Activated naive CD8-positive, alpha-beta T cell treated with anti-CD3 and anti-CD28 coated beads, Interleukin-2, amount 50 U/mL, for 24 hours (primary cell): ENCODE data around the gene ELN.

Source experiments
- ATAC-seq: fragments of 150-1000 bp; cut with Tn5 transposase; one replicate; pipeline ENCODE4 v1.10.0; 2021
- DNase-seq: peaks from one replicate; pipeline ENCODE4 v3.0.0; 2021
- H3K27ac Mint-ChIP-seq: one replicate; pipeline ENCODE4 v1.8.0; 2021; ENCODE audit warnings: mild to moderate bottlenecking, mixed read lengths
- H3K27me3 Mint-ChIP-seq: one replicate; pipeline ENCODE4 v1.8.0; 2021; ENCODE audit warnings: mixed read lengths
- H3K36me3 Mint-ChIP-seq: one replicate; pipeline ENCODE4 v1.8.0; 2021; ENCODE audit warnings: low read depth, mixed read lengths
- H3K4me1 Mint-ChIP-seq: one replicate; pipeline ENCODE4 v1.8.0; 2021; ENCODE audit warnings: mixed read lengths
- H3K4me3 Mint-ChIP-seq: one replicate; pipeline ENCODE4 v1.8.0; 2021; ENCODE audit warnings: mild to moderate bottlenecking, moderate library complexity, mixed read lengths
- H3K9me3 Mint-ChIP-seq: one replicate; pipeline ENCODE4 v1.8.0; 2021; ENCODE audit warnings: mixed read lengths

Gene ELN

GRCh38 chr7:74025730-74026129 is 2.2 kb upstream of the ELN start:
- H3K27me3 Mint-ChIP-seq = peaks cover 44% of the 10 kb centered on the region
- H3K27ac Mint-ChIP-seq = no peak overlapping the region
- no peaks in the 10 kb centered on the region for H3K36me3 Mint-ChIP-seq

GRCh38 chr7:74026406-74026902 is 1.5 kb upstream of the ELN start:
- ATAC-seq = no peak
- H3K36me3 Mint-ChIP-seq = no peaks in the 10 kb centered on the region
- H3K4me3 Mint-ChIP-seq = no peak overlapping the region
- peaks cover 44% of the 10 kb centered on the region for H3K27me3 Mint-ChIP-seq
- no peak for DNase-seq
- H3K27ac Mint-ChIP-seq = no peak overlapping the region
- peaks cover 10% of the 10 kb centered on the region for H3K4me1 Mint-ChIP-seq
- no peaks in the 10 kb centered on the region for H3K9me3 Mint-ChIP-seq

More at GRCh38 chr7:74025730-74026129, 2.2 kb upstream of the ELN start:
- ATAC-seq (no peak), DNase-seq (no peak)
- peaks cover 10% of the 10 kb centered on the region for H3K4me1 Mint-ChIP-seq
- H3K4me3 Mint-ChIP-seq = no peak overlapping the region
- H3K9me3 Mint-ChIP-seq = no peaks in the 10 kb centered on the region

DNA sequence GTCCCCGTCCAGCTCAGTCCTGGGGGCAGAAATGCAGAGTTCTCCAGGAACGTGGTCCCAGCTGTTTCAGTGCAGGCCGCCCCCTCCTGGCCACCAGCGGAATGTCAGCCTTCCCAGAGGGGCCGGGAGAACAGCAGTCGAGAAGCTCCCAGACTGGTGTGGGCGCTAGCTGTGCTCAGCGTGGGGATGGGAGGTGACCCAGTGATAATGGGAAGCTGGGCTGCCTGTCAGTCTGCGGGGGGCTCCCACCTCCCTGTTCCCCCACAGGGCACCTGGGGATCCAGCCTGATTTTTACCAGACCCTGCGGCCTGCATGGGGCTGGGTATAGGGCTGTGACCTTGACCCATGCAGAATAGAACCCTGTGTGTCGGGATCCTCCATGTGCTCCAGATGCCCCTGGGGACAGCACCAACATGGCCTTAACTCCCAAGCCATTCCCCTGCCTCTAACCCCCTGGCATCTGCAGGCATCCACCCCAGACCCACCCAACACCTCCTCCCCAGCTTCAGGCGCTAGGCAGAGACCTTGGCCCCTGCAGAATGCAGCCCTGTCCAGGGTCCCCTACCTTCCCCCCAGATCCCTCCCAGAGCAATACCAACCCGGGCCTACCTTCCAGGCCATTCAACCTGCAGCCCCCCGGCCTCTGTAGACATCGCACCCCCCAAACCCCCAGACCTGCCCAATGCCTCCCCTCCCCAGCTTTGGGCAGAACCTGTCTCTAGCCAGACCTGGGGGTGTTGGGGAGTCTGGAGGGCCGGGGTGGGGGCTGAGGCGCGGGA is 880 bp upstream of the ELN start:
- Mint-ChIP-seq H3K9me3 (no peaks in the 10 kb centered on the region), H3K4me3 (no peak overlapping the region), H3K27me3 (peaks cover 43% of the 10 kb centered on the region), H3K36me3 (no peaks in the 10 kb centered on the region), H3K4me1 (peaks cover 10% of the 10 kb centered on the region), H3K27ac (no peak overlapping the region)
- DNase-seq = peak; percentile 75
- ATAC-seq = peak; percentile 52

- Mint-ChIP-seq H3K4me1 (peaks cover 10% of the 10 kb centered on the region), H3K4me3 (no peak overlapping the region), H3K9me3 (no peaks in the 10 kb centered on the region), H3K27me3 (peaks cover 47% of the 10 kb centered on the region), H3K36me3 (no peaks in the 10 kb centered on the region), H3K27ac (no peak overlapping the region)
- DNase-seq = no peak
- ATAC-seq = no peak
Measured at GRCh38 chr7:74028321-74028838, 407 bp downstream of the ELN start.

DNA sequence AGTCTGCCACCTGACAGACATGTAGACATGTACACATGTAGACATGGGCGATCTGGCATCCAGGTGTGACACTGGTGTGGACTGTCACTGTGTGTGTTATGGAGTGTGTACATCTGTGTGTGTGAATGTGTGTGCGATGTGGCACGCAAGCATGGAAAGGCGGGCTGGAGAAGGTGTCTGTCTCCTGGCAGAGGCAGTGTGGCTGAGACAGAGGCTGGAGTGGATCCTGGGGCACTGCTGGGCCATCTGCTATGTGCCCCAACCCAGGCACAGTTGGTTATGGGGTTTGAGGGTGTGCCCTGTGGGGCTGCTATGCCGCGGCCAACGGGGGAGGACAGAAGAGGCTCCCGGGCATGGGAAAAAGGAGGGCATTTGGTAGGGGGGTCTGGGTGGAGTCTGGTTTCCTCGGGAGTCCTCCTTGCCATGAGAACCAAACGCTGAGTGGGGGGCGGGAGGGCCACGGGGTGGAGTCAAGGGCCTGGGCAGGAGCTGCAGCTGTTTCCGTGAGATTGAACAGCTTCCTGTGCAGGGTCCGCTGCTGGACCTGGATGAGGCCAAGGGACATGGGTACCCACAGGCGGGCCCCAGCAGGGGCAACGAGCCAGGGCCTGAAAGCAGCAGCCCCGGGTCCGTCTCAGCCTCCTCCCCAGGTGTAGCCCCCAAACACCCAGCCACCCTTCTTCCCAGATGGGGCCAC is 1.3 kb downstream of the ELN start:
- no peak overlapping the region for H3K27ac Mint-ChIP-seq
- peaks cover 43% of the 10 kb centered on the region for H3K27me3 Mint-ChIP-seq
- H3K36me3 Mint-ChIP-seq = no peaks in the 10 kb centered on the region
- DNase-seq (no peak), ATAC-seq (no peak)
- no peaks in the 10 kb centered on the region for H3K9me3 Mint-ChIP-seq
- H3K4me3 Mint-ChIP-seq = no peak overlapping the region
- H3K4me1 Mint-ChIP-seq = peaks cover 10% of the 10 kb centered on the region

GRCh38 chr7:74029991-74030415 is 2.0 kb downstream of the ELN start:
- peaks cover 39% of the 10 kb centered on the region for H3K27me3 Mint-ChIP-seq
- H3K36me3 Mint-ChIP-seq = no peaks in the 10 kb centered on the region
- no peak overlapping the region for H3K4me3 Mint-ChIP-seq
- H3K27ac Mint-ChIP-seq = no peak overlapping the region
- no peaks in the 10 kb centered on the region for H3K9me3 Mint-ChIP-seq
- no peak for ATAC-seq
- H3K4me1 Mint-ChIP-seq = peaks cover 10% of the 10 kb centered on the region
- DNase-seq = no peak

GRCh38 chr7:74030861-74031260 is 2.9 kb downstream of the ELN start:
- DNase-seq (no peak), ATAC-seq (no peak)
- Mint-ChIP-seq H3K4me1 (peaks cover 10% of the 10 kb centered on the region), H3K4me3 (no peak overlapping the region), H3K27me3 (peaks cover 30% of the 10 kb centered on the region), H3K36me3 (no peaks in the 10 kb centered on the region), H3K9me3 (no peaks in the 10 kb centered on the region), H3K27ac (no peak overlapping the region)

GRCh38 chr7:74031403-74032190 is 3.6 kb downstream of the ELN start:
- Mint-ChIP-seq H3K36me3 (no peaks in the 10 kb centered on the region), H3K27ac (no peak overlapping the region), H3K4me3 (no peak overlapping the region), H3K27me3 (peaks cover 23% of the 10 kb centered on the region), H3K9me3 (no peaks in the 10 kb centered on the region), H3K4me1 (peaks cover 8% of the 10 kb centered on the region)
- no peak for ATAC-seq
- DNase-seq = no peak

DNA sequence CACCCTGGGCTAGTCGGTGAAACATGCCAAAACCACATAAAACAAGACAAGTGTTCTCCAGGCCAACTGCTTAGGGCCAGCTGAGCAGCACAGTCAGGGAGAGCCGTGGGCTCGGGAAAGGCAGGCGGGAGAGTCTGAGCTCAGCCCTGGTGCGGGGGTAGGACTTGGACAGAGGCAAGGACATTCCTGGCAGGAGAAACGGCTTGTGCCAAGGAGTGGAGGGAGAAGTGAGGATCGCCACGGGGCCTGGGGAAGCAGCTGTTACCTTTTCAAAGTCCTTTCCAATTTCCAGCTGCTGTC is 4.2 kb downstream of the ELN start:
- H3K27ac Mint-ChIP-seq = no peak overlapping the region
- ATAC-seq (no peak), DNase-seq (no peak)
- H3K27me3 Mint-ChIP-seq = peaks cover 21% of the 10 kb centered on the region
- peaks cover 6% of the 10 kb centered on the region for H3K4me1 Mint-ChIP-seq
- no peaks in the 10 kb centered on the region for H3K9me3 Mint-ChIP-seq
- H3K4me3 Mint-ChIP-seq = no peak overlapping the region
- H3K36me3 Mint-ChIP-seq = no peaks in the 10 kb centered on the region

GRCh38 chr7:74032624-74033371 is 4.8 kb downstream of the ELN start:
- no peaks in the 10 kb centered on the region for H3K36me3 Mint-ChIP-seq
- H3K4me1 Mint-ChIP-seq = peaks cover 6% of the 10 kb centered on the region
- H3K4me3 Mint-ChIP-seq = no peak overlapping the region
- H3K27me3 Mint-ChIP-seq = peaks cover 21% of the 10 kb centered on the region
- ATAC-seq = no peak
- H3K27ac Mint-ChIP-seq = no peak overlapping the region
- H3K9me3 Mint-ChIP-seq = no peaks in the 10 kb centered on the region
- DNase-seq = no peak

GRCh38 chr7:74033372-74034311 is 5.7 kb downstream of the ELN start:
- Mint-ChIP-seq H3K9me3 (no peaks in the 10 kb centered on the region), H3K4me1 (peaks cover 6% of the 10 kb centered on the region), H3K27me3 (peaks cover 19% of the 10 kb centered on the region), H3K36me3 (no peaks in the 10 kb centered on the region), H3K4me3 (no peak overlapping the region), H3K27ac (no peak overlapping the region)
- no peak for ATAC-seq
- DNase-seq = no peak

DNA sequence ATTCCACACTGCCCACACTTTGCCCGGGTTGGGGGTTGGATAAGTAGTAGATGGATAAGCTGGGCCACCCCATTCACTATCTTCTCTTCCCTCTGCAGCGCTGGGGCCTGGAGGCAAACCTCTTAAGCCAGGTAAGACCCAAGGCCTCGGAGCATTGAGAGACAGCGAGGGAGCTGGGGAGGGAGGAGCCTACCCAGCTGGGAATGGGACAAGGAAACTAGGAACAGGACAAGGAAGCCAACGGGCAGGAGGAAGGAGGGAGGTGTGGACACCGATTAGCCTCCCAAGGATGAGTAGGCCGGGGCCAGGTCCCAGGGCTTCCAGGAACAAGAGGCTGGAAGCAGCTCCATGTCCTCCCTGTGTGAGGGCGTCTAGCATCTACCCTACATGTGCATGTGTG is 9.6 kb downstream of the ELN start:
- Mint-ChIP-seq H3K4me1 (no peaks in the 10 kb centered on the region), H3K27me3 (peaks cover 5% of the 10 kb centered on the region), H3K36me3 (no peaks in the 10 kb centered on the region), H3K4me3 (no peak overlapping the region), H3K27ac (no peak overlapping the region), H3K9me3 (no peaks in the 10 kb centered on the region)
- DNase-seq (no peak), ATAC-seq (no peak)

DNA sequence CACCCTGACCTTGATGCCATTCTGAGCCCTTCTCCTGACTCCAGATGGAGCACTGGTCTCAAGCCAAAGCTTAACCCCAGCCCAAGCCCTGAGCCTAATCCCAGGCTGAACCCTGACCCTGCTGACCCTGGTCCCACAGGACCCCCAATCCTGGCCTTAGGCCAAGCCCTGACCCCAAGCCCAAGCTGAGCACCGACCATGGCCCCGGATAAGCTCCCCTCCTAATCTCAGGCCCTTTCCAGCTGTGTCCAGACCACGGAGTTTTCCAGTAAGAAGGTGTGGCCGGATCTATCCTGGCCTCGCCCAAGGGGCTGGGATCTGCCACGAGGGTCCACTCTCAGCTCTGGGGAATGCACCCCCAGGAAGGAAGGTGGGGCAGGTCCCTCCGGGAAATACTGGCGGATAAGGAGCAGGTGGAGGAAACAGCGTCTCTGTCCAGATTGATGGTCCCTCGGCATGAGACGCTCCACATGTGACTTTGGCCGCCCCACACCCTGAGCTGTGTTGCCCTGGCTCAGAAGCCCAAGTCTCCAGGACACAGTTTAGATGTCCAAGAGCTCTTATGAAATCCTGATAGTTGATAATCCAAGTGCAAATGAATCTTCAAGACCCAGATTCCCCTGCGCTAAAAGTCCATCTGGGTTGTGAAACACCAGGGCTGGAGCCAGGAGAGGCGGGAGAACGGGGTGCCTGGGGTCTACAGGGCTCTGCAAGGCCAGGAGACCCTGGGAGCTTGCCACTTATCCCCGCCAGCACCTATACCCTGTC is 10.4 kb downstream of the ELN start:
- Mint-ChIP-seq H3K4me1 (no peaks in the 10 kb centered on the region), H3K4me3 (no peak overlapping the region), H3K9me3 (no peaks in the 10 kb centered on the region), H3K27me3 (no peaks in the 10 kb centered on the region), H3K27ac (no peak overlapping the region), H3K36me3 (no peaks in the 10 kb centered on the region)
- DNase-seq (no peak), ATAC-seq (no peak)
